ENCODE results near the gene EIF4G2. TPM values are rescaled to one million over a fixed set of nuclear protein-coding genes. Genes with fewer than 3 reads are reported as not detected.

EIF4G2 gene
- total RNA-seq (2013; cell fraction: nucleolus; rRNA removed) = 381 and 400 TPM in 2 replicates
- total RNA-seq (2014; rRNA removed) = 882 and 914 TPM in 2 replicates
- total RNA-seq (2014; rRNA removed; fragmentation: Illumina TruSeq; extraction: Trizol) = 587 and 614 TPM in 2 replicates
- total RNA-seq (2021) = 833 and 857 TPM in 2 replicates
- 305 TPM for polyA plus RNA-seq (2011; ENCODE audit: low read depth)
- 539 and 746 TPM in 2 replicates for polyA plus RNA-seq (2011; rRNA removed)
- 257 and 279 TPM in 2 replicates for polyA plus RNA-seq (2011; cell fraction: cytosol; rRNA removed)
- 430 and 448 TPM in 2 replicates for polyA plus RNA-seq (2011; cell fraction: nucleus; rRNA removed)
- 329 and 416 TPM in 2 replicates for polyA plus RNA-seq (2012)
- 813 and 914 TPM in 2 replicates for polyA plus RNA-seq (2014; fragmentation: Illumina TruSeq; extraction: Trizol)
- polyA plus RNA-seq (2014; fragmentation: Nextera tagmentation; extraction: Ambion mirVana) = 100 to 1,000 TPM; 210 to 317 TPM
- polyA plus RNA-seq (2014; rRNA removed) = 395 and 419 TPM in 2 replicates
- 1,000 to 10,000 TPM; 1,072 to 1,104 TPM for polyA plus RNA-seq (2016; fragmentation: Nextera tagmentation; extraction: Ambion mirVana)
- 464 and 599 TPM in 2 replicates for polyA minus RNA-seq (2011; rRNA and poly(A)+ RNA removed)
- polyA minus RNA-seq (2011; cell fraction: cytosol; rRNA and poly(A)+ RNA removed) = 431 and 495 TPM in 2 replicates
- 238 and 372 TPM in 2 replicates for polyA minus RNA-seq (2011; cell fraction: nucleus; rRNA and poly(A)+ RNA removed)
- Bru-seq, nascent RNA = percentile 99 among the genes with signal in this experiment
- percentile 100 among the genes with signal in this experiment for BruChase-seq, experiment 1, labeled RNA remaining after a 6-hour chase
- percentile 100 among the genes with signal in this experiment for BruChase-seq, experiment 2, labeled RNA remaining after a 2-hour chase
- long read RNA-seq, experiment 1, transcript EIF4G2-201 (22 exons, 3,978 nt) = major isoform, 246 of 350 reads
- long read RNA-seq, experiment 1, transcript EIF4G2-202 (21 exons, 3,346 nt) = minor isoform, 31 of 350 reads
- long read RNA-seq, experiment 1, partial matches to known transcripts = 36 of 350 reads
- long read RNA-seq, experiment 1, other reads (novel, unspliced or antisense) = 35 of 350 reads
- long read RNA-seq, experiment 2, transcript EIF4G2-205 (21 exons, 3,654 nt) = minor isoform, 5 of 419 reads
- long read RNA-seq, experiment 2, transcript EIF4G2-201 (22 exons, 3,978 nt) = minor isoform, 5 of 419 reads
- long read RNA-seq, experiment 2, transcript EIF4G2-204 (3 exons, 690 nt) = major isoform, 27 of 419 reads
- long read RNA-seq, experiment 2, partial matches to known transcripts = 352 of 419 reads
- long read RNA-seq, experiment 2, other reads (novel, unspliced or antisense) = 28 of 419 reads

DNA sequence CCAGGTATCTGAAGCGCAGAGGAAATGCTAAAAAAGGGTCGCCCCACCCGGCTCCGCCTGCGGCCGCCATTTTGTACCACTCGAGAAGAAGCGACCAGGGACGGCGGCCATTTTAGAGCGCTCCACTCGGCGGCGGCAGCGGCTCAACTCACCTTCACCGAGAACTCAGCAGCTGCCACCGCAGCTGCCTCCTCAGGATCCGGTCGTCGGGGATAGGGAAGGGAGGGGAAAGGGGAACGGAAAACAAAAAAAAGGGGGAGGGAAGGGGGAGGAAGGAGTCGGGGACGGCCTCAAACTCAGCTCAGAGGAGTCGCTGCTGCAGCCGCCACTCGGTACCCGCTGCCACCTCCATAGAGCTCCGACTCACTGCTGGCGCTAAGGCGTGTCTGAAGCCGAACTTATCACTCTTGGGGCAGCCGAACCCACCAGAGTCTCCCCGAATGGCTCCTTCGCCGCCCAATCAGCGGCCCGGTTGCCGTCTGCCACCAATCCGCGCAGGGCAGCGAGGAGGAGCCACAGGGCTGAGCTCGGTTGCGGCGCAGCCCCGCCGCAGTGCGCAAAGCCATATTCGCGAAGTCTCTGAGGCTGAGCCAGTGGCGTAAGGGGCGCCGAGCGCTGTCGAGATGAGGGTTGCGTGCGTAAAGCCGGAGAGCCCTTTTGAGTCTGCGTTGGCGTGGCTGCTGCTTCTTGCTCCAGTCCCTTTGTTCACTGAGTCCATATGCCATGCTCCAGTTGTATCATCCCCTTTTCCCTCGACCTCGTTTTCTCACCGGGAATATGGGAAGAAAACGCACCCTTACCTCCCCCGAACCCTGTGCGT lies at the start of gene EIF4G2:
Gene EIF4G2 (minus strand): TSS at position 374 of the 820 bp plus-strand sequence.
- BruUV-seq (replicated peaks) = no TSS peak
- peak within 1 kb of the TSS; percentile 98 for H3K9ac ChIP-seq (ENCODE audit: control insufficient read depth, insufficient read depth, low read length)
- H3K79me2 ChIP-seq (ENCODE audit: control insufficient read depth, insufficient read depth, low read length) = peaks cover 46% of the 10 kb centered on the region
- peak; percentile 63; the same call in 1 of the 2 replicates for TF ChIP-seq SIN3A (IDR thresholded peaks at IDR 0.05; ENCODE audit: low read depth, low read length)
- peak; percentile 99 for TF ChIP-seq YY1 (IDR thresholded peaks at IDR 0.05; ENCODE audit: low read depth, low read length)
- TF ChIP-seq TAF1 (IDR thresholded peaks at IDR 0.05; ENCODE audit: borderline replicate concordance, low read depth, low read length) = peak; percentile 93
- TF ChIP-seq GATAD2B (conservative IDR thresholded peaks at IDR 0.05; ENCODE audit: low read depth) = 0 out of 2 replicates have a peak, but pooled peaks have one; percentile 60
- no peak for TF ChIP-seq E4F1 (IDR thresholded peaks at IDR 0.05; ENCODE audit: borderline replicate concordance, partially characterized antibody)
- peak; percentile 100 for TF ChIP-seq NBN (IDR thresholded peaks at IDR 0.05)
- TF ChIP-seq SKIL (IDR thresholded peaks at IDR 0.05; ENCODE audit: low read depth, poor library complexity, severe bottlenecking) = no peak
- TF ChIP-seq CBFB (IDR thresholded peaks at IDR 0.05; ENCODE audit: low read depth) = peak; percentile 97
- 0 out of 2 replicates have a peak, but pooled peaks have one; percentile 47 for TF ChIP-seq SMARCA5 (IDR thresholded peaks at IDR 0.05)
- no peak for TF ChIP-seq NKRF (conservative IDR thresholded peaks at IDR 0.05)

More for the DNA sequence above, at the start of gene EIF4G2:
- FAIRE-seq (peak; percentile 99), ATAC-seq (peak; percentile 96), DNase-seq (ENCODE audit: low read depth, low spot score) (peak; percentile 95)
- whole genome bisulfite sequencing (ENCODE audit: insufficient coverage, insufficient replicate concordance, low lambda C conversion rate, missing lambda C conversion rate) = under 1% methylated on average over 56 of the region's 65 CpGs
- Histone ChIP-seq H2AFZ (ENCODE audit: control insufficient read depth, low read depth, low read length) (peak within 1 kb of the TSS; percentile 96), H3K4me3 (peak within 1 kb of the TSS; percentile 88), H3K36me3 (ENCODE audit: control insufficient read depth in 2 of 2, insufficient read depth in 2 of 2, low read length in 1 of 2) (peaks cover 4 to 24% of the 10 kb centered on the region in 2 experiments), H4K20me1 (ENCODE audit: control insufficient read depth, insufficient read depth) (no peaks in the 10 kb centered on the region), H3K4me2 (ENCODE audit: control insufficient read depth, insufficient read depth) (peak within 1 kb of the TSS; percentile 65), H3K9me3 (replicated peaks; ENCODE audit: control insufficient read depth, insufficient read depth, low read length) (no peaks in the 10 kb centered on the region), H3K4me1 (ENCODE audit: control insufficient read depth, insufficient read depth, low read length) (peaks cover 10% of the 10 kb centered on the region; the same call in 1 of the 2 replicates), H3K27me3 (replicated peaks in 1 of 2; ENCODE audit: control insufficient read depth in 2 of 2, insufficient read depth in 2 of 2, low read length in 1 of 2) (no peaks in the 10 kb centered on the region), H3K27ac (ENCODE audit: control insufficient read depth, insufficient read depth) (peak within 1 kb of the TSS; percentile 98)
- SMC1A ChIA-PET (ENCODE audit: uncharacterized antibody, unreplicated experiment) = interaction anchor here (0.9 to 4.2 kb wide), 17 partner anchors 10 to 454 kb away, joined by 3 to 31 read pairs (median 4); partner anchors contain the start of gene ZBED5
- RAD21 ChIA-PET (ENCODE audit: unreplicated experiment) = interaction anchor here (0.5 to 3.2 kb wide), 21 partner anchors 8 to 1236 kb away, joined by 3 to 32 read pairs (median 4); partner anchors contain the start of genes CTR9, USP47 and ZBED5
- CTCF ChIA-PET = interaction anchor here (0.7 to 3.1 kb wide), 10 partner anchors 16 to 1037 kb away, joined by 3 to 24 read pairs (median 4); partner anchors contain the start of gene ZBED5
- intact Hi-C loops (cut with micrococcal nuclease; ENCODE audit: unreplicated experiment) (loop anchor here (1.0 to 5.0 kb wide), 3 partner anchors 50 to 1034 kb away; partner anchors contain the start of genes CTR9, USP47 and ZBED5), in situ Hi-C loops (cut with MboI) (no loop called here)
- POLR2A ChIA-PET = interaction anchor here (0.6 to 4.3 kb wide), 31 partner anchors 9 to 1933 kb away, joined by 3 to 87 read pairs (median 5); partner anchors contain the start of genes CTR9, RNF141 and ZBED5

All from GM12878 (cell line).